GM19438 (cell line): ENCODE data around the gene CARM1.
"Not testable (repeated sequence)": the region's sequence is repeated elsewhere in the genome, so short reads cannot be mapped to it uniquely, and the experiment has no call there.

ENCODE experiments used
- ATAC-seq: cut with Tn5 transposase; IDR thresholded peaks from one replicate; pipeline ENCODE4 v1.9.1; 2021; ENCODE audit warnings: low read depth; ENCODE audit not compliant: unreplicated experiment

CARM1 gene

GRCh38 chr19:10872546-10873107 is 1.3 kb downstream of the CARM1 start:
- ATAC-seq = no peak

GRCh38 chr19:10874024-10874423 is 2.7 kb downstream of the CARM1 start:
- ATAC-seq = no peak

GRCh38 chr19:10876459-10877240 is 5.3 kb downstream of the CARM1 start:
- peak; percentile 58 for ATAC-seq

- not testable (repeated sequence) for ATAC-seq
Observed at GRCh38 chr19:10877608-10878007, 6.3 kb downstream of the CARM1 start.

GRCh38 chr19:10878253-10878652 is 6.9 kb downstream of the CARM1 start:
- no peak for ATAC-seq

- ATAC-seq = no peak
Observed at GRCh38 chr19:10881403-10882107, 10.2 kb downstream of the CARM1 start.

GRCh38 chr19:10882108-10882457 is 10.7 kb downstream of the CARM1 start:
- no peak for ATAC-seq

GRCh38 chr19:10884274-10884673 is 12.9 kb downstream of the CARM1 start:
- ATAC-seq = no peak

GRCh38 chr19:10885201-10886169 is 14.1 kb downstream of the CARM1 start:
- no peak for ATAC-seq

GRCh38 chr19:10887616-10888367 is 16.4 kb downstream of the CARM1 start:
- no peak for ATAC-seq

GRCh38 chr19:10888421-10888866 is 17.1 kb downstream of the CARM1 start:
- ATAC-seq = no peak

GRCh38 chr19:10889880-10890279 is 18.5 kb downstream of the CARM1 start:
- ATAC-seq = no peak

GRCh38 chr19:10891405-10892086 is 20.2 kb downstream of the CARM1 start:
- ATAC-seq = no peak

GRCh38 chr19:10892256-10892655 is 20.9 kb downstream of the CARM1 start:
- ATAC-seq = no peak

GRCh38 chr19:10894911-10895213 is 23.5 kb downstream of the CARM1 start:
- no peak for ATAC-seq

- ATAC-seq = no peak
Observed at GRCh38 chr19:10895363-10895762, 24.0 kb downstream of the CARM1 start.

- no peak for ATAC-seq
Observed at GRCh38 chr19:10895920-10896319, 24.6 kb downstream of the CARM1 start.

GRCh38 chr19:10896851-10897526 is 25.6 kb downstream of the CARM1 start:
- ATAC-seq = no peak

GRCh38 chr19:10898633-10899032 is 27.3 kb downstream of the CARM1 start:
- no peak for ATAC-seq
